Activated T-helper 1 cell treated with anti-CD3 and anti-CD28 coated beads, Interleukin-2, amount 50 U/mL, for 16 hours (primary cell): ENCODE measurements around the gene SBF2.
"Not testable (repeated sequence)": the region's sequence is repeated elsewhere in the genome, so short reads cannot be mapped to it uniquely, and the experiment has no call there.

Experiments
- DNase-seq, 2 donors: peaks; one replicate each; pipeline ENCODE4 v3.0.0-alpha.2; 2020; ENCODE audit warnings: low read depth in 1 of 2, low spot score in 1 of 2

The SBF2 gene

GRCh38 chr11:10022764-10023163, 271.3 kb downstream of the SBF2 start:
- DNase-seq = no peak

GRCh38 chr11:10021563-10021962, 272.5 kb downstream of the SBF2 start:
- no peak for DNase-seq

- no peak for DNase-seq
Observed at GRCh38 chr11:10019906-10020682, 273.9 kb downstream of the SBF2 start.

- DNase-seq = no peak
Observed at GRCh38 chr11:10017911-10018310, 276.1 kb downstream of the SBF2 start.

- no peak for DNase-seq
Observed at GRCh38 chr11:10017050-10017449, 277.0 kb downstream of the SBF2 start.

- no peak for DNase-seq
Observed at GRCh38 chr11:10012068-10012467, 282.0 kb downstream of the SBF2 start.

GRCh38 chr11:10005955-10006525, 288.0 kb downstream of the SBF2 start:
- no peak for DNase-seq

- no peak for DNase-seq
Observed at GRCh38 chr11:10004526-10005113, 289.4 kb downstream of the SBF2 start.

- DNase-seq = no peak
Observed at GRCh38 chr11:10002221-10002620, 291.8 kb downstream of the SBF2 start.

- DNase-seq = no peak
Observed at GRCh38 chr11:9992306-9992705, 301.7 kb downstream of the SBF2 start.

- no peak for DNase-seq
Observed at GRCh38 chr11:9990221-9990973, 303.6 kb downstream of the SBF2 start.

GRCh38 chr11:9987303-9987702, 306.7 kb downstream of the SBF2 start:
- DNase-seq = not testable (repeated sequence)

GRCh38 chr11:9982796-9983579, 311.0 kb downstream of the SBF2 start:
- no peak for DNase-seq

- no peak for DNase-seq
Observed at GRCh38 chr11:9982127-9982795, 311.8 kb downstream of the SBF2 start.

- DNase-seq = no peak
Observed at GRCh38 chr11:9980931-9981330, 313.1 kb downstream of the SBF2 start.

GRCh38 chr11:9977554-9977953, 316.5 kb downstream of the SBF2 start:
- no peak for DNase-seq

- no peak for DNase-seq
Observed at GRCh38 chr11:9974375-9974774, 319.6 kb downstream of the SBF2 start.

- no peak for DNase-seq
Observed at GRCh38 chr11:9973921-9974320, 320.1 kb downstream of the SBF2 start.

GRCh38 chr11:9972989-9973388, 321.0 kb downstream of the SBF2 start:
- no peak for DNase-seq

- no peak for DNase-seq
Observed at GRCh38 chr11:9971894-9972293, 322.1 kb downstream of the SBF2 start.
